Measurements from ENCODE around the gene TNIK.
A peak's percentile ranks its signal among the peaks of the same experiment; 100 is the strongest.

Gene TNIK

DNA sequence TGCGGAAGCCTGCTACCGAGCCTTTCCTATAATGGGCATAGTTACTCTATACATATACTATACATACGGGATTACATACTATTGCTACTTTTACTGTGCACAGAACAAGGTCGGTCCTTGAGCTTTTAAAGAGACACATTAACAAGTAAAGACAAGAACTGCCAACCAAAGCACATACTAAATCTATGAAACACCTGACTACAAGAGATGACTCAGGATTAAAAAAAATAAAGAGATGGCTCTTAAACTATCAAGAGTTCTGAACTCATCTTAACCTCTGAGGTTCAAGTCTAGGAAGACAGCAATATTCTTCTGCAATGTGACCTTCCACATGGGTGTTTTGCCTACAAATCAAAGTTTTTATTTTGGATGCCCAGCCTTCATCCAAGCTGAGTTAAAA lies 106.8 kb downstream of the TNIK start:
- no peak overlapping the region for H2BK15ac ChIP-seq (ENCODE audit: low read depth, poor library complexity, severe bottlenecking)
- no peak overlapping the region for H3K4me3 ChIP-seq (ENCODE audit: insufficient read depth in 1 of 2, low read depth in 1 of 2, low read length in 2 of 2)
- no peak overlapping the region for H3K4me2 ChIP-seq (ENCODE audit: low read length, poor library complexity, severe bottlenecking)
- H3K18ac ChIP-seq (ENCODE audit: low read depth in 1 of 2, low read length in 2 of 2): no peak overlapping the region
- H3K27ac ChIP-seq (ENCODE audit: low read length, poor library complexity, severe bottlenecking): no peak overlapping the region
- H3K23ac ChIP-seq (ENCODE audit: low read length in 2 of 2): no peak overlapping the region
- H3K27me3 ChIP-seq (ENCODE audit: control insufficient read depth in 1 of 2, insufficient read depth in 1 of 2, low read length in 2 of 2): peaks cover 0 to 11% of the 10 kb centered on the region in 2 experiments
- H3K36me3 ChIP-seq (ENCODE audit: control insufficient read depth in 1 of 2, insufficient read depth in 2 of 2, low read depth in 1 of 2, low read length in 2 of 2): no peaks in the 10 kb centered on the region
- no peak overlapping the region for H3K9ac ChIP-seq (ENCODE audit: low read length)
- no peak overlapping the region for H2AK5ac ChIP-seq (ENCODE audit: low read length, severe bottlenecking)
- H4K8ac ChIP-seq (ENCODE audit: low read length): no peak overlapping the region
- WGBS: 84% methylated on average over 4 of the region's 4 CpGs
- H2AFZ ChIP-seq (ENCODE audit: low read depth, low read length): no peak overlapping the region
- H2BK12ac ChIP-seq (ENCODE audit: low read length in 2 of 2): no peak overlapping the region
- DNase-seq: no peak
- H4K91ac ChIP-seq (ENCODE audit: low read length): no peak overlapping the region
- no peak overlapping the region for H3K4ac ChIP-seq (ENCODE audit: low read depth in 1 of 2, low read length in 2 of 2)
- H3K79me1 ChIP-seq (replicated peaks; ENCODE audit: low read length, poor library complexity, severe bottlenecking): peaks cover 9% of the 10 kb centered on the region
- no peaks in the 10 kb centered on the region for H3K9me3 ChIP-seq (ENCODE audit: control insufficient read depth, low read length)
- peaks cover 12% of the 10 kb centered on the region for H3K4me1 ChIP-seq (ENCODE audit: control insufficient read depth, insufficient read depth, low read depth, low read length)
- no peak overlapping the region for H2BK120ac ChIP-seq (ENCODE audit: low read depth, low read length)
- no peak overlapping the region for H3K14ac ChIP-seq (ENCODE audit: low read length in 2 of 2)
- no peak overlapping the region for H2BK5ac ChIP-seq (ENCODE audit: low read depth, low read length, poor library complexity, severe bottlenecking)

DNA sequence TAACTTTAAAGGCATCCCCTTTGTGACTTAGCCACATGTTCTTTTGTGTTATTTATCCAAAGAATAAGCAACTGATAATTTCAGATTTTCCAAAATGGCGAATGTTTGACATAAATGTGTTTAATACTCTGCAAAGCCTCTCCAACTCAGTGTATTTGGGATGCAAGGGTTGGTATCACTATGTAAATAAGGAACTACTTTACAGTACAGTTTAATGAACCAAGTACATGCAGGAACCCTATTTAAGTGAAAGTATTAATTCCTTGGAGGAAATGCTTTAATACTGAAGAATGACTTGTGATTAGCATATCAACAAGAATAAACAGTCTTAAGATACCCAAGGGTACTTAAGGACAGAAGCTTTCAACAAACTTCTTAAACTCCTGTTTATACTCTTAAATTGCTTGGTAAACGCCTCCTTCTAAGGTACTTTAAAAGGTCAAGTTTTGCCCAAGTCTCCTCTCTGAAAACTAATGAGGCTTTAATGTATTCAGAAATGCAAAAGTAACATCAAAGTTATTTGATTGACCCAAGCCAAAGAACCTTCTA lies 107.7 kb downstream of the TNIK start:
- no peak overlapping the region for H3K4me2 ChIP-seq (ENCODE audit: low read length, poor library complexity, severe bottlenecking)
- no peak overlapping the region for H4K91ac ChIP-seq (ENCODE audit: low read length)
- DNase-seq: no peak
- H2BK120ac ChIP-seq (ENCODE audit: low read depth, low read length): no peak overlapping the region
- H2BK12ac ChIP-seq (ENCODE audit: low read length in 2 of 2): no peak overlapping the region
- no peak overlapping the region for H3K14ac ChIP-seq (ENCODE audit: low read length in 2 of 2)
- H3K23ac ChIP-seq (ENCODE audit: low read length in 2 of 2): no peak overlapping the region
- no peak overlapping the region for H3K9ac ChIP-seq (ENCODE audit: low read length)
- no peak overlapping the region for H2AK5ac ChIP-seq (ENCODE audit: low read length, severe bottlenecking)
- peaks cover 0 to 11% of the 10 kb centered on the region in 2 experiments for H3K27me3 ChIP-seq (ENCODE audit: control insufficient read depth in 1 of 2, insufficient read depth in 1 of 2, low read length in 2 of 2)
- peaks cover 8% of the 10 kb centered on the region for H3K4me1 ChIP-seq (ENCODE audit: control insufficient read depth, insufficient read depth, low read depth, low read length)
- peaks cover 6% of the 10 kb centered on the region for H3K79me1 ChIP-seq (replicated peaks; ENCODE audit: low read length, poor library complexity, severe bottlenecking)
- 88% methylated on average over 1 of the region's 2 CpGs for WGBS
- no peak overlapping the region for H2AFZ ChIP-seq (ENCODE audit: low read depth, low read length)
- no peak overlapping the region for H4K8ac ChIP-seq (ENCODE audit: low read length)
- no peak overlapping the region for H2BK5ac ChIP-seq (ENCODE audit: low read depth, low read length, poor library complexity, severe bottlenecking)
- H3K18ac ChIP-seq (ENCODE audit: low read depth in 1 of 2, low read length in 2 of 2): no peak overlapping the region
- no peak overlapping the region for H3K27ac ChIP-seq (ENCODE audit: low read length, poor library complexity, severe bottlenecking)
- no peak overlapping the region for H2BK15ac ChIP-seq (ENCODE audit: low read depth, poor library complexity, severe bottlenecking)
- H3K36me3 ChIP-seq (ENCODE audit: control insufficient read depth in 1 of 2, insufficient read depth in 2 of 2, low read depth in 1 of 2, low read length in 2 of 2): no peaks in the 10 kb centered on the region
- no peak overlapping the region for H3K4ac ChIP-seq (ENCODE audit: low read depth in 1 of 2, low read length in 2 of 2)
- H3K4me3 ChIP-seq (ENCODE audit: insufficient read depth in 1 of 2, low read depth in 1 of 2, low read length in 2 of 2): no peak overlapping the region
- no peaks in the 10 kb centered on the region for H3K9me3 ChIP-seq (ENCODE audit: control insufficient read depth, low read length)

DNA sequence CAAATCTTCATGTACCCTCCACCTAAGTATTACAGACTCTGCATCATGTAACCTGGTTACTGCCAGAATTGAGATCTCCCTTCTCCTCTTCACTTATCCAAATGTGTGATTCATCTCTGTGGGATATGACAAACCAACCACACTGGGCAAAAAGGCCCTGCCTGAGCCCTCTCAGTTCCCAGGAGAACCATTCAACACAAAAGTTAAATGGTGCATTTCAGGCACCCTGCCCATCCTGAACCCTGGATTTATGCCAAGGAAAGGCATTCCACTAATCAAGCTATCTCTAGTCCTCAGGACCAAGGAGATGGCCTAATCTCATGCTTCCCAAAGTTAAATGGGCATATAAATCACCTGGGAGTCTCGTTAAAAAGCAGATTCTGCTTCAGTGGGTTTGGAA lies 108.5 kb downstream of the TNIK start:
- peaks cover 10% of the 10 kb centered on the region for H3K4me1 ChIP-seq (ENCODE audit: control insufficient read depth, insufficient read depth, low read depth, low read length)
- H3K4me3 ChIP-seq (ENCODE audit: insufficient read depth in 1 of 2, low read depth in 1 of 2, low read length in 2 of 2): no peak overlapping the region
- no peak overlapping the region for H3K18ac ChIP-seq (ENCODE audit: low read depth in 1 of 2, low read length in 2 of 2)
- H3K4me2 ChIP-seq (ENCODE audit: low read length, poor library complexity, severe bottlenecking): no peak overlapping the region
- H2AFZ ChIP-seq (ENCODE audit: low read depth, low read length): no peak overlapping the region
- H2BK15ac ChIP-seq (ENCODE audit: low read depth, poor library complexity, severe bottlenecking): no peak overlapping the region
- peaks cover 0 to 11% of the 10 kb centered on the region in 2 experiments for H3K27me3 ChIP-seq (ENCODE audit: control insufficient read depth in 1 of 2, insufficient read depth in 1 of 2, low read length in 2 of 2)
- H3K36me3 ChIP-seq (ENCODE audit: control insufficient read depth in 1 of 2, insufficient read depth in 2 of 2, low read depth in 1 of 2, low read length in 2 of 2): no peaks in the 10 kb centered on the region
- peaks cover 6% of the 10 kb centered on the region for H3K79me1 ChIP-seq (replicated peaks; ENCODE audit: low read length, poor library complexity, severe bottlenecking)
- peak; percentile 75 for DNase-seq
- H2BK120ac ChIP-seq (ENCODE audit: low read depth, low read length): no peak overlapping the region
- H4K91ac ChIP-seq (ENCODE audit: low read length): no peak overlapping the region
- no peak overlapping the region for H3K14ac ChIP-seq (ENCODE audit: low read length in 2 of 2)
- no peak overlapping the region for H3K4ac ChIP-seq (ENCODE audit: low read depth in 1 of 2, low read length in 2 of 2)
- no peak overlapping the region for H3K9ac ChIP-seq (ENCODE audit: low read length)
- no peak overlapping the region for H4K8ac ChIP-seq (ENCODE audit: low read length)
- H2BK5ac ChIP-seq (ENCODE audit: low read depth, low read length, poor library complexity, severe bottlenecking): no peak overlapping the region
- 24% methylated on average over 1 of the region's 1 CpG for WGBS
- no peaks in the 10 kb centered on the region for H3K9me3 ChIP-seq (ENCODE audit: control insufficient read depth, low read length)
- peak overlapping the region in 1 of 2 experiments; percentile 24 for H2BK12ac ChIP-seq (ENCODE audit: low read length in 2 of 2)
- no peak overlapping the region for H3K23ac ChIP-seq (ENCODE audit: low read length in 2 of 2)
- H3K27ac ChIP-seq (ENCODE audit: low read length, poor library complexity, severe bottlenecking): peak overlapping the region; percentile 59
- H2AK5ac ChIP-seq (ENCODE audit: low read length, severe bottlenecking): peak overlapping the region; percentile 39

DNA sequence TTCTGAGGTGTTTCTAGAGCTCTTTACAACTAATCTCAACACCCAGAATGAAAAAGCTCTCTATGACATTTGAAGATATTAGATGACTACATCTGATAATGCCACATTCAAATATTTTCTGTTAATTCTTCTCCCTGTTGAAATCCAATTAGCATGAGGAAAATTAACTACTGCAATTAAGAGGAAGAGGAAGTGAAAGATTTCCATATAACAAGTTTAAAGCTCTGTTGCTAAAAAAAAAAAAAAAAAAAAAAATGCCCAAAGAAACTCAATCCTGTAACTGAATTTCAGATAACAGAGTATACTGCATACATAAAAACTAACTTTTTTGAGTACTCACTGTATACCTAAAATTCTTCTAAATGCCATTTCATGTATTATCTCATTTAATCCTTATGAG lies 109.8 kb downstream of the TNIK start:
- Histone ChIP-seq H3K27ac (ENCODE audit: low read length, poor library complexity, severe bottlenecking) (no peak overlapping the region), H3K27me3 (ENCODE audit: control insufficient read depth in 1 of 2, insufficient read depth in 1 of 2, low read length in 2 of 2) (peaks cover 0 to 5% of the 10 kb centered on the region in 2 experiments), H3K14ac (ENCODE audit: low read length in 2 of 2) (no peak overlapping the region), H3K9ac (ENCODE audit: low read length) (no peak overlapping the region), H3K4me2 (ENCODE audit: low read length, poor library complexity, severe bottlenecking) (no peak overlapping the region), H3K79me1 (replicated peaks; ENCODE audit: low read length, poor library complexity, severe bottlenecking) (peaks cover 7% of the 10 kb centered on the region), H2AFZ (ENCODE audit: low read depth, low read length) (no peak overlapping the region), H3K18ac (ENCODE audit: low read depth in 1 of 2, low read length in 2 of 2) (no peak overlapping the region), H3K36me3 (ENCODE audit: control insufficient read depth in 1 of 2, insufficient read depth in 2 of 2, low read depth in 1 of 2, low read length in 2 of 2) (no peaks in the 10 kb centered on the region), H3K9me3 (ENCODE audit: control insufficient read depth, low read length) (no peaks in the 10 kb centered on the region), H2BK12ac (ENCODE audit: low read length in 2 of 2) (no peak overlapping the region), H2AK5ac (ENCODE audit: low read length, severe bottlenecking) (no peak overlapping the region), H3K4me3 (ENCODE audit: insufficient read depth in 1 of 2, low read depth in 1 of 2, low read length in 2 of 2) (no peak overlapping the region), H4K8ac (ENCODE audit: low read length) (no peak overlapping the region), H3K4ac (ENCODE audit: low read depth in 1 of 2, low read length in 2 of 2) (no peak overlapping the region), H3K23ac (ENCODE audit: low read length in 2 of 2) (no peak overlapping the region), H3K4me1 (ENCODE audit: control insufficient read depth, insufficient read depth, low read depth, low read length) (peaks cover 11% of the 10 kb centered on the region), H2BK120ac (ENCODE audit: low read depth, low read length) (no peak overlapping the region), H2BK15ac (ENCODE audit: low read depth, poor library complexity, severe bottlenecking) (no peak overlapping the region), H2BK5ac (ENCODE audit: low read depth, low read length, poor library complexity, severe bottlenecking) (no peak overlapping the region), H4K91ac (ENCODE audit: low read length) (no peak overlapping the region)
- DNase-seq: no peak
